ENCODE results near the gene NEMF.
A peak's percentile ranks its signal among the peaks of the same experiment; 100 is the strongest.

Gene NEMF

DNA sequence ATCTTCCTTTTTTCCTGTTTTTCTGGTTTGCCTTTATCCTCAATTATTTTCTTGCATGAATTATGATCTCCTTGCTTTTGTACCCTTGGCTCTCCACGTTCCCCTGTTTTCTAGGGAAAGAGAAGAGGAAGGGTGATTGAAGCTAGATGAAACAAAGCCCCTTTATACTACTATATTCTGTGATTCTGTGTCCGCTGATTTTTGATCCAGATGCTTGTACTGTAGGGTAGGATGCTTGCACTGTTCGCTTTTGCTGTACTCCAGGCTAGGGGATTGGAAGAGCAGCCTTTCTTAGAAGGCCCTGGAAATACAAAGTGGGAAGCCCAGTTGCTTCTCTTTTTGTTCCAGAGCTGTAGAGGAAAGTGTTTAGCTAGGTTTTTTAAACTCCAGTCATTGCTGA lies 119.7 kb downstream of the NEMF start:
- DNase-seq, result peak; percentile 29

All from midbrain (tissue), 1 donor.